Activated T-cell treated with anti-CD3 and anti-CD28 coated beads for 24 hours (primary cell): Measurements from ENCODE around the gene FZD8.

Experiments used
- DNase-seq: peaks from one replicate; pipeline ENCODE4 v3.0.0-alpha.2; 2020; ENCODE audit warnings: low read depth

The FZD8 gene

GRCh38 chr10:35606430-35606829 is 35.7 kb downstream of the FZD8 start:
- no peak for DNase-seq

GRCh38 chr10:35605191-35605590 is 36.9 kb downstream of the FZD8 start, which contains the start of gene GJD4:
TSS of gene GJD4 (plus strand) at chr10:35605341. CDS start at chr10:35605568, 227 bp downstream.
- DNase-seq, result no peak

DNA sequence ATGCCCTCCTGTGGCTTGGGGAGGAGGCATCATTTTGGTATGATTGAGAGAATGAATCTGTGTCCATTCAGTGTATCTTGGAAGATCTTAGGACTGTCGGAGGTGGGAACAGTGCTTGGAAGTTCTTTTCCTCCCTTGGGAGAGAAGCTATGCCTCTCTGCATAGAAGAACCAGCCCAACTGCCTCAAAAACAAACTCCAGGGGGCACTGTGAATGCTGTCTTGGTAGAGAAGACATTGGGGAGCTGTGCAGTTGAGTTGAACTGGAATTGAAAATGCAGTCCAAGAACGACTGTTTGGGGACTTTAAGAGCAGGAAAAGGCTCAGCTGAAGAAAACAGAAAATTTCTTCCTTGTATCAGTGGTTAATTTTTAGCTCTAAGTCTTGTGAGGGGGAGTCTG is 41.9 kb downstream of the FZD8 start:
- no peak for DNase-seq

DNA sequence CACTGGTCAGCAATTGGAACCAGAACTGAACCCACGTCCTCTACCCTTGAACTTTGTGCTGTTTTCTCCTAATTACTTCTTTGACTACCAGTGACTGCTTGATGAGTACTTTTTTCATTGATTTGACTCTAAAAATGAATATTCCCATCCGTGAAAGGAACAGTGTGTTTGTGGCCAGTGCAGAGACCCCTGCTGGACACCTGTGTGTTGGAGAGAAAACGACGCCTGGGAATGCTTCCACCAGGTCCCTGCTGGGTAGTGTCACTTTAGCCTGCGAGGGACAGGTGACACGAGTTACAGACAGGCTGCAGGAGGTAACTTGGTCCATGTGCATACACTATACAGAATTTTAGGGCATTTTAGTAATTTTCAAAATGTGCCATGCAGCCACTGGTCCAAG is 43.7 kb downstream of the FZD8 start:
- no peak for DNase-seq

DNA sequence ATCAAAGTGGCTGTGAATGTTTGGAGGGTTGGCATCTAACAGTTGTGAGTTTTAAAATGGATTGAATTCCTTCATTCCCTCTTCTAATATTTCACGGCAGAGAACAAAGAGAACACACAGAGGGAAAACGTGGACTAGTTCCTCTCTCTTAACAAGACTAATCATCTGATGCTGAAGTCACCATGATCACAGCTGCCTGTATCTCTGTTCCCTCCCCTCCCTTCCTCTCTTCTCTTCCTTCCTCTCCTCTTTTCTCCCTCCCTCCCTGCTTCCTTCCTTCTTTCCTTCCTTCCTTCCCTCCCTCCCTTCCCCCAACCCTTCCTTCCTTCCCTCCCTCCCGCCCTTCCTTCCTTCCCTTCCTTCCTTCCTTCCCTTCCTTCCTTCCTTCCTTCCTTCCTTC is 47.0 kb downstream of the FZD8 start:
- DNase-seq, result no peak

GRCh38 chr10:35594115-35595079 is 47.7 kb downstream of the FZD8 start:
- DNase-seq, result no peak

- no peak for DNase-seq
Observed at GRCh38 chr10:35592441-35592840, 49.7 kb downstream of the FZD8 start.

DNA sequence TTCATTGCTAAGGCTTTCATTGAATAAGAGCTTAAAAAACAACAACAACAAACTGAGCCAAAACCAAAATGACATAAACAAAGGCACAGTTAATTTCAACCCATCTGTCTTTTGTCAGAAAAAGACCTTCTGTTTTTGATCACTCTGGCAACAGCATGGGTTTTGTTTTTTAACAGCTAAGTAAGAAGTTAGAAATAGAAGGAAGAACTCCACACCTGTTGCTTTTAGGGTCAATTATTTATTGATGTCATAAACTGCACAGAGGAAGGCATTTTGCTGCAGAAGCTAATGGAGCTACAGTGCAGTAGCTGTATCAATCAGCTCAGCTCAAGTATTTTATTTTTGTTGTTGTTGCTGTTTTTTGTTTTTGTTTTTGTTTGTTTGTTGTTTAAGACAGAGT is 53.3 kb downstream of the FZD8 start:
- DNase-seq, result no peak
